UCSD-AML1 (cell line): ENCODE measurements around the gene PLA2G4C.
A peak's percentile ranks its signal among the peaks of the same experiment; 100 is the strongest.
"Not testable (repeated sequence)": the region's sequence is repeated elsewhere in the genome, so short reads cannot be mapped to it uniquely, and the experiment has no call there.

ENCODE experiments used
- DNase-seq: peaks from one replicate; lab custom pipeline; 2025; ENCODE audit not compliant: unreplicated experiment; lab: John Stamatoyannopoulos, UW

Gene PLA2G4C

DNA sequence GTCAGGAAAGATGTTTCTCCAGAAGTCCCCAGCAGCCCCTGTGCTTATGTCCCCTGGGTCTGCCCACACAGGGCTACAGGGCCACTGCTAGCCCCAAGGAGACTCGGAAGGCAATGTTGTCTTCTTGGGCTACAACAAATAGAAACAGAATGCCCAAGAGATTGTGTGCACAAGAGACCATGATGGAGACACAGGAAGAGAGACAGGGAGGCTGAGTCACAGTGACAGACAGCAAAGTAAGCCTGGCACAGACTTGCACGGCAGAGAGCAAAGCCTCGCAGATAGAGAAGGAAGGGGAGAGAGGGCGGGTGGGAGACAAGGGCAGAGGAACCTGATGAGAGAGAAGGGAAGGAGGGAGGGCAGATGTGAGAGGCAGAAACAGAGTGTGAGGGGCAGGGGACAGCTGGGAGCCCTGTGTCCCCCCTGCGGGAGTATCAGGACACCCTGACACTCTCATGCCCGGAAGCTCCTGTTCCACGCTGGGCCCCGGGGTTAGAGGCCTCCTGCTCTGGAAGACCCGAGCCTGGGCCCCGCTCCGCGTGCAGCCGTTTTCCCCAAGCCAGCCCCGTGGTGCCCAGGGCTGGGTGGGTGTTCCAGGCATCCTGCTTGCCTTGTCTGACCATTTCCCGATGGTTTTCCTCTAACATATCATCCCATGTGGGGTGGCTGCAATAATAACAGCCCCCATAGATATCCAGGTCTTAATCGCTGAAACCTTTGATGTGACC is 2.7 kb upstream of the PLA2G4C start:
- DNase-seq, result no peak

DNA sequence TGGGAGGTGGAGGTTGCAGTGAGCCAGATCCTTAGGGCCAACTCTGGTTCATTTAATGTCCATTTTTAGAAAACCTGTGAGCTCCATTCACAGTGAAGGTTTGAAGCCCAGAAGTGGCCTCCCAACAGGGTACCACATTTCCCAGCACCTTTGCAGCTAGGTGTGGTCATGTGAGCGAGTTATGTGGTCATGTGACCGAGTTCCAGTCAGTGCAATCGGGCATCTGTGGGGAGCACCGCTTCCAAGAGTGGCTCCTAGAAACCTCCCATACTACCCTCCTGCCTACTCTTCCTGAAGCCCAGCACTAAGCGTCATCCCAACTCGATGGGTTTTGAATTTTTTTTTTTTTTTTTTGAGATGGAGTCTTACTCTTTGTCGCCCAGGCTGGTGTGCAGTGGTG is 663 bp upstream of the PLA2G4C start:
- DNase-seq, result no peak

DNA sequence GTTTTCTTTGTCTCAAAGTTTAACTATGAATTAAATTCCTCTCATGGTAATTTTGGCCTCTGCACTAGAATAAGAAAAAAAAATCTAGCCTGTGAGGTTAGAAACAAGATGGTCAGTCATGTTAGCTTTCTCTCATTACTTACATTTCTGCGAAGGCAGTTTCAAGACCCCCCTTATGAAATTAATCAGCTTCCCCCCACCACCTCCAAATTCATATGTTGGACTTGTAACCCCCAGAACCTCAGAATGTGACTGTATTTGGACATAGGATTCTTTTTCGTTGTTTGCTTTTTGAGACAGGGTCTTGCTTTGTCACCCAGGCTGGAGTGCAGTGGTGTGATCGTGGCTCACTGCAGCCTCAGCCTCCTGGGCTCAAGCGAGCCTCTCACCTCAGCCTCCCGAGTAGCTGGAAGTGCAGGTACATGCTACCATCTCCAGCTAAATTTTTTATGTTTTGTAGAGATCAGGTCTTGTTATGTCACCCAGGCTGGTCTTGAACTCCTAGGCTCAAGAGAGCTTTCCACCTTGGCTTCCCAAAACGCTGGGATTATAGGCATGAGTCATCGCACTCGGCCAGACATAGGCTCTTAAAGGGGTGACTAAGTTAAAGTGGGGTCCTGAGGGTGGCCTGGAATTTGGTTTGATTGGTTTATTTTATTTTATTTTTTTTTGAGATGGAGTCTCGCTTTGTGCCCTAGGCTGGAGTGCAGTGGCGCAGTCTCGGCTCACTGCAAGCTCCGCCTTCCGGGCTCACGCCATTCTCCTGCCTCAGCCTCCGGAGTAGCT is 1.4 kb downstream of the PLA2G4C start:
- no peak for DNase-seq

DNA sequence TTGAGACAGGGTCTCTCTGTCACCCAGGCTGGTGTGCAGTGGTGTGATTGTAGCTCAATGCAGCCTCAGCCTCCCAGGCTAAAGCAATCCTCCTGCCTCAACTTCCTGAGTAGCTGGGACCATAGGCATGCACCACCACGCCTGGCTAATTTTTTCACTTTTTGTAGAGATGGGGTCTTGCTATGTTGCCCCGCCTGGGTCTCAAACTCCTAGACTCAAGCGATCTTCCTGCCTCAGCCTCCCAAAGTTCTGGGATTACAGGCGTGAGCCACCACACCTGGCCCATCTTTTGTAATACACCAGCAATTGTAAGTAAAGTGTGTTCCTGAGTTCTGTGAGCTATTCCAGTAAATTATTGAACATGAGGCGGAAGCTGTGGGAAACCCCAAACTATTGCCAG is 6.7 kb downstream of the PLA2G4C start:
- no peak for DNase-seq

DNA sequence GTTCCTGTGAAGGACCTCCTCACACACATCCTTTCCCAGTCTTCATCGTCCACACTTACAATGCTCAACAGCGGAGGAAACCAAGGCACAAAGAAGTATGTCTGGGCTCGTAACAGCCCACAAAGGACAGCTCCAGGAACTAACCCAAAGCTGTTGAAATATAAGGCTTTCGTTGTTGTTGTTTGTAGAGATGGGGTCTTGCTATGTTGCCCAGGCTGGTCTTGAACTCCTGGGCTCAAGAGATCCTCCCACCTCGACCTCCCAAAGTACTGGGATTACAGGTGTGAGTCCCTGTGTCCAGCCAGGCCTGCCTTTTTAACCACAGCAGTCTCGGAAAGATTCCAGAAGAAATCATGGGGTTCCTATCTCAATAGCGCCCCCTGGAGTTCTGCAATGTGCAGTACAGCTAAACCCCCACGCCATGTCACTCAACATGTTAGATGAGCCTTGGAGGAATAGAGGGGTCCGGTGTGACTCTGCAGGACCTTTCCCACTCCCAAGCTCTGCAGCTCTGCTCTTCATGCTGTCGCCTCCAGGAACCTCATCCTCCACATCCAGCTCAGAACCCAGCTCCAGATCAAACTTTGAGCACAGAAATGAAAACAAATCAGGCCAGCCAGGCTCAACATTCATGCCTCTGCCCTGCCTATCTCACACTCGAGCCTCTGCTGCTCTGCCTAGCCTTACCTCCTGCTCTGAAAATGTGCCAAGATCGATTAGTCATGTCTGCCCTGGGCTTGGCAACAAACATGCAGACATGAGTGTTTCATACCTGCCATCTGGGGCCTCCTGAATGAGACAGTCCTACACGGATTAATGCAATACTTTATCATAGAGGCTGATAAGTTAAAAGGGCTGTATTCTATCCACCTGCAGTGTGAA is 7.5 kb downstream of the PLA2G4C start:
- peak; percentile 32 for DNase-seq

DNA sequence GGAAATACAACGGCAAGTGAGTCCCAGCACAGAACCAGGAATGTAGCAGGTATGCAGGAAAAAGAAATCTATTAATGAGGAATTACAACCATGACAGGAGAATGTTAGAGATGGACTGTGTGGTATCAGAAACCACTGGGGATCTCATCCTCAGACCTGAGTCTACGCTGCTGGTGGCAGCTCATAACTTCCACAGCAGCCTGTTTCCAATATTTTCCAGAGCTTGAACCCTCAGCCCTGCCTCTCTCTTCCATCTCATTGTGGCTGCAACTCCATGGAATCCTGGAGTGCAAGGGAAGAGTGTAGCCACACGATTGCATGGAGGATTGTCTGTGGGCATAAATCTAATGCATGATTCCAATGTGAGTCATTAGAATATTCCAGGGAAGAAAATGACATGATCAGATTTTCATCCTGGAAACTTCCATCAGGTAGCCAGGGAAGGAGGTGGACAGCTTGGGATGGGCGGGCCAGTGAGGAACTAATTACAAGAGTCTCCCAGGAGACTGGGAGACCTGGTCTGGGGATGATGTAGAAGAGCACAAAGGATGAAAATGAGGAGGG is 14.9 kb downstream of the PLA2G4C start:
- DNase-seq, result no peak

DNA sequence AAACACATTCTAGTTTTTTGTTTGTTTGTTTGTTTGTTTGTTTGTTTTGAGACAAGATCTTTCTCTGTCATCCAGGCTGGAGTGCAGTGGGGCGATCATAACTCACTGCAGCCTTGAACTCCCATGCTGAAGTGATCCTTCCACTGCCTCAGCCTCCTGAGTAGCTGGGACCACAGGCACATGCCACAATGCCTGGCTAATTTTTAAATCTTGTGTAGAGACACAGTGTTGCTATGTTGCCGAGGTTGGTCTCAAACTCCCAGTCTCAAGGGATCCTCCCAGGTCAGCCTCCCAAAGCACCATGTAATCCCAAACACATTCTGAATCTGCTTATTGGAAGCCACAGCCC is 15.8 kb downstream of the PLA2G4C start:
- DNase-seq, result no peak

DNA sequence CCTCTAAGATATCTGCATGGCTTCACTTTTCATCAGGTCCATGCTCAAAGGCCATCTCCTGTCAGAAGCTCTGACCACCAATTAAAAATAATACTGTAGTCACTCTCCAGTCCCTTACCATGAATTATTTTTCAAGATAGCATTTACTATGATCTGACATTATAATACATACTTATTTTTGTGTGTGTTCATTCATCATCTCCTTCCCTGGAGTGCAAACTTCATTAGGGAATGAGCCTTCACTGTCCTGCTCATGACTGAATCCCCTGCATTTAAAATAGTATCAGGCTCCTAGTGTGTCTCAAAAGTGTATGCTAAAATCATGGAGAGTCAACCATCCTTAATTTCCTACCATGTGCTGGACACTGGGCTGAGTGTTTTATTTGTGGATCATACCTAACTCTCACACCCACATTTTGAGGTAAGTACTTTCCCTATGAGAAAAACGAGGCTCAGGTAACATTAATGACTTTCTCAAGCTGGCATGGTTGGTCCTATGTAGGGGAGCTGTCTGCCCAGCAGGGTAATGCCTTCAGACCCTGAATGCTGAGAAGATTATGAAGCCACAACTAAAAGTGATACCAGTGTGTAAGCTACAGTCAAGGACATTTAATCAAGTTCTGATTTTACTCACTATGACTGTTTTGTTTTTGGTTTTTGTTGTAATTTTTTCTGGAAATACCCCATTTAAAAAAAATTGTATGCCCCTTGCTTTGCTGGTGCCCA is 16.3 kb downstream of the PLA2G4C start:
- no peak for DNase-seq

DNA sequence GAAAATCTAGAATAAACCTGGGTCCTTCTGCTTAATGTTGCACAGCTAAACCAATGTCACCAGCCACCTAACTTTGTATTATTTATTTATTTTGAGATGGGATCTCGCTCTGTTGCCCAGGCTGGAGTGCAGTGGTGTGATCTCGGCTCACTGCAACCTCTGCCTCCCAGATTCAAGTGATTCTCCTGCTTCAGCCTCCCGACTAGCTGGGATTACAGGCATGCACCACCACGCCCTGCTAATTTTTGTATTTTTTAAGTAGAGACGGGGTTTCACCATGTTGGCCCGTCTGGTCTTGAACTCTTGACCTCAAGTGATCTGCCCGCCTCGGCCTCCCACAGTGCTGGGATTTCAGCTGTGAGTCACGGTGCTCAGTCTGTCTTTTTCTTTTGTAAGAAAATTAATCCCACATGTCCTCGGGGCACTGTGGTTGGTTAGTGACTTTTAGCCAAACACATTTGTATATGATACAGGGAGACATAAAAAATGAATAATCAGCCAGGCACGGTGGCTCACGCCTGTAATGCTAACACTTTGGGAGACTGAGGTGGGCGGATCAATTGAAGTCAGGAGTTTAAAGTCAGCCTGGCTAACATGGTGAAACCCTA is 19.4 kb downstream of the PLA2G4C start:
- not testable (repeated sequence) for DNase-seq

DNA sequence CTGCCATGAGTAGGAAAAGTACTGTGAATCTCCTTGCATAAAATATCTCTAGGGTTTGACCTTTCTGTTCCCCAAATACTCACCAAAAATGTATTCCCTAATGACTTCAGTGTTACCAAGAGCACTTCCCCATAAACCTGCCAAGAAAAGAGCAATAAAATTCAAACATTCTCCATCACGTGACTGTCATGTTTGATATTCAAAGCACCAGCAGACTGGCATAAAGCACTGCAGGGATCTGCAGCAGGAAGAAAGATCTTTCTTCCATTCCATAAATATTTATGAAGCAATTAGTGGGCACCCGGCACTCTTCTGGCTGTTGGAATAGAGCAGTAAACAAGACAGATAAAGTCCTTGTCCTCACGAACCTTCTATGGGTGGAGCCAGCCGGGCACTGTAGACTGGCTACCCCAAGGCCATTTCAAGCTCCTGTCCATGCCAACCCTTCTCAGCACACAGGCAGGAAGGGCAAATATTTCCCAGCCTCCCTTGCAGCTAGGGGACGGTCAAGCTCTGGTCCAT is 20.3 kb downstream of the PLA2G4C start:
- DNase-seq, result no peak

DNA sequence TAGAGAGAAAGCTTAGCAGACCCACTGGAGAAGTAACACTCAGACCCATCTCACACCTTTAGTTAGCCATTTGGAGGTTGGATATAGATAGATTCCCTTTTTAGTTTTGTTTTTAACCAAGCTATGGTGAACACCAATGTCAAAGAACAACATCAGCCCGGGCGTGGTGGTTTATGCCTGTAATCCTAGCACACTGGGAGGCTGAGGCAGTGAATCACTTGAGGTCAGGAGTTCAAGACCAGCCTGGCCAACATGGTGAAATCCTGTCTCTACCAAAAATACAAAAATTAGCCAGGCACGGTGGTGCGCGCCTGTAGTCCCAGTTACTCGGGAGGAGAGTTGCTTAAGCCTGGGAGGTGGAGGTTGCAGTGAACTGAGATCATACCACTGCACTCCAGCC is 21.6 kb downstream of the PLA2G4C start:
- not testable (repeated sequence) for DNase-seq

DNA sequence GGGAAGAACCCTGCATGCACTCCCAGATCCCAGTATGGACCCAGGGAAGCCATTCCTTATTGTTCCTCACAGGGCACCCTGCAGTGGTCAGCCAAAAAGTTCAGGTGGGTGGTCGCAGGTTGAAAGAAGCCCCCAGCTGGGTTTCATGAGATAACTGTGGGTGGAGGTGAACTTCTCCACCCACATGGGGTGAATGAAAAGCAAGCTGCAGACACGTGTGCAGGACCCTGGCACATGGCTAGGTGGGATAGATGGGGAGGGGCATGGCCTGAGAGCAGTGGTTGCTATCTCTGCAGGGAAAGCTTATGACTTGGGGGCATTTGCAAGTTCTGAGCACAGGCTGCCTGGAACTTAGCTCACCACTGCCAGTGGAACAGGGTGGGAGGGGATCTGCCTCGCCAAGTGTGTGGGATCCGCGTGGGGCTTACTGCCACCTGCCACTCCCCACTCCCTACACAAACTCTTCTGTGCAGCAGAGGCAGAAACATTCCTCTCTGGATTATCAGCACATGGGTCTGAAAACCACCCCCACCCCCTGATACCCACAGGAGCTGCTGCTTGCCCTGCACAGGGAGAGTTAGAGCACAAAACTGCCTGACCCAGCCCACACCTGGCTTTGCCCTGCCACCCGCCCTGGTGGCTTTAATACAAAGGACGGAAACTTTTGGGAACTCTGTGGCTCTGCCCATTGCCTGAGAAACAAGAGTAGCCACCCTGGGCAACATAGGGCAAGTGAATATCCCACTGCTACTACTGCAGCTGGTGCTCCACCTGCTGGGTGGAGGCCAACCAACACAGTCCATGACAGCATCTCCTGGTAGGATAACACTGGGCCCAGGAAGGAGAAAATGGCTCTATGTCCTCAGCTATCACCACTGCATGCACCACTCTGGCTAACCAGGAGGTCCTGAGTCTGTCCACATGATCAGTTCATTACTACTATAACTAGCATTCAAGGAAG is 24.4 kb downstream of the PLA2G4C start:
- DNase-seq, result no peak

DNA sequence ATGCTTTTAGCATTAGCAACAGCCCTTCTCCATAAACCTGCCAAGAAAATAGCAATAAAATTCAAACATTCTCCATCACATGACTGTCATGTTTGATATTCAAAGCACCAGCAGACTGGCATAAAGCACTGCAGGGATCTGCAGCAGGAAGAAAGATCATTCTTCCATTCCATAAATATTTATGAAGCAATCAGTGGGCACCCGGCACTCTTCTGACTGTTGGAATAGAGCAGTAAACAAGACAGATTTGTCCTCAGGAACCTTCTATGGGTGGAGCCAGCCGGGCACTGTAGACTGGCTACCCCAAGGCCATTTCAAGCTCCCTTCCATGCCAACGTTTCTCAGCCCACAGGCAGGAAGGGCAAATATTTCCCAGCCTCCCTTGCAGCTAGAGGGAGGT is 25.5 kb downstream of the PLA2G4C start:
- no peak for DNase-seq

DNA sequence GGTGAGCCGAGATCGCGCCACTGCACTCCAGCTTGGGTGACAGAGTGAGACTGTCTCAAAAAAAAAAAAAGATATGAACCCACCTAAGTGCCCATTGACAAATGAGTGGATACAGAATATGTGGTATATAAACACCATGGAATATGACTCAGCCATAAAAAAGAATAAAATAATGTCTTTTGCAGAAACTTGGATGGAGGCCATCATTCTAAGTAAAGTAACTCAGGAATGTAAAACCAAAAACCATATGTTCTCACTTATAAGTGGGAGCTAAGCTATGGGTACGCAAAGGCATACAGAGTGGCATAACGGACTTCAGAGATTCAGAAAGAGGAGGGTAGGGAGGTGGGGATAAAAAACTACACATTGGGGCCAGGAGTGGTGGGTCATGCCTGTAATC is 29.5 kb downstream of the PLA2G4C start:
- DNase-seq, result no peak

DNA sequence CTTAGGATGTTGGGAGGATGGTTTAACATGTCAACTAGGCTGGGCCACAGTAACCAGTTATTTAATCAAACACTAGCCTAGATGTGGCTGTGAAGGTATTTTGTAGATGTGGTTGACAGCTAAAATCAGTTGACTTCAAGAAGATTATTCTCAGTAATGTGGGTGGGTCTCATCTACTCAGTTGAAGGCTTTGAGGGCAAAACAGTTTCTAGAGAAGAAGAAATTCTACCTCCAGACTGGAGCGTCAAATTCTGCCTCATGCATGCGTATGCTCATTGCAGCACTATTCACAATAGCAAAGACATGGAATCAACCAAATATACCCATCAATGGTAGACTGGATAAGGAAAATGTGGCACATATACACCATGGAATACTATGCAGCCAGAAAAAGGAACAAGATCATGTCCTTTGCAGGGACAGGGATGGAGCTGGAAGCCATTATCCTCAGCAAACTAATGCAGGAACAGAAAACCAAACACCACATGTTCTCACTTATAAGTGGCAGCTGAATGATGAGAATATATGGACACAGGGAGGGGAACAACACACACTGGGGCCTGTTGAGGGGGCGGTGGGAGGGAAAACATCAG is 40.3 kb downstream of the PLA2G4C start:
- DNase-seq, result not testable (repeated sequence)

DNA sequence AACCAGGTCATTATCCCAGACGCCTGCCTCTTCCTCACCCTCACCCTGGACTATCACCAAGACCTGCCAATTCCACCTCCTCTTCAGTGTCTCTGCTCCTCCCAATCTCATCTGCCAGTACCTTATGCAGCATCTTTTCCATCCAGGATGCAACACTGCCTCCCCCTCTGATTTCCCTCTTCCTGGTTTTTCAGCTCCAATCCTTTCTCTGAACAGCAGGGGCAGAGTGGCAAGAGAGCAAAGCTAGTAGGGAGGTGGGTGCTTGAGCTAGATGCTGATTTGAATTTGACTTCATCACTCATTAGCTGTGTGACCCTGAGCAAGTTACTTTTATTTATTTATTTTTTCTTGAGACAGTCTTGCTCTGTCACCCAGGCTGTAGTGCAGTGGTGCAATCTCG is 41.2 kb downstream of the PLA2G4C start:
- no peak for DNase-seq

DNA sequence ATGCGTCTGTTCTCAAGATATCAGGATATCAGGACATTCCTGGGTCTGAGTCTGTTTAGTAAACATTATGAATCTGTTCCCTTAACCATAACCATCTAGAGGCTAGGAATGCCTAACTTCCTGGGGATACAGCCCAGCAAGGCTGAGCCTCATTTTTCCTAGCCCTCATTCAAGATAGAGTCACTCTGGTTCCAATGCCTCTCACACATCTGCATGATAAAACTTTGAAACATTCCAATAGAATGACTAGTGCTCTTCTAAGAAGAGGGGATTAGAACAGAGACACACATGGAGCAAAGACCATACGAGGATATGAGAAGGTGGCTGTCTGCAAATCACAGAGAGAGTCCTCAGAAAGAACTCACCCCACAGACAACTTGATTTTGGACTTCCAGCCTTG is 46.1 kb downstream of the PLA2G4C start:
- DNase-seq, result no peak
